Measurements from ENCODE around the gene AHNAK. TPM values are rescaled to one million over a fixed set of nuclear protein-coding genes. Genes with fewer than 3 reads are reported as not detected.
A peak's percentile ranks its signal among the peaks of the same experiment; 100 is the strongest.
"Not testable (repeated sequence)": the region's sequence is repeated elsewhere in the genome, so short reads cannot be mapped to it uniquely, and the experiment has no call there.

AHNAK gene
- total RNA-seq, 1 experiment from 2014 or later = 73.0 TPM

GRCh38 chr11:62553839-62554361, 7.3 kb upstream of the AHNAK start:
- no peak overlapping the region for H3K4me3 ChIP-seq (ENCODE audit: low read depth, low read length, poor library complexity, severe bottlenecking)
- H3K27me3 ChIP-seq (replicated peaks; ENCODE audit: insufficient read depth, low read depth, low read length, poor library complexity) = no peaks in the 10 kb centered on the region
- intact Hi-C loops (cut with micrococcal nuclease; ENCODE audit: unreplicated experiment) = no loop called here
- BruUV-seq (replicated peaks) = no TSS peak
- H3K4me1 ChIP-seq (ENCODE audit: insufficient read depth, low read length, poor library complexity, severe bottlenecking) = peaks cover 68% of the 10 kb centered on the region
- ChIA-PET CTCF (interaction anchor here (0.6 to 2.5 kb wide), 2 partner anchors 11 to 66 kb away, joined by 6 to 14 read pairs; no protein-coding TSS in a partner anchor), POLR2A (ENCODE audit: low non-redundant PET) (interaction anchor here (0.6 kb wide), 1 partner anchor 122 kb away, joined by 3 read pairs; no protein-coding TSS in a partner anchor)
- H3K36me3 ChIP-seq (ENCODE audit: insufficient read depth, low read length, poor library complexity, severe bottlenecking) = peaks cover 22% of the 10 kb centered on the region
- peak; percentile 71 for DNase-seq (ENCODE audit: low spot score)
- TF ChIP-seq CTCF (conservative IDR thresholded peaks at IDR 0.05; ENCODE audit: low read depth, low read length) (no peak), EZH2 (IDR thresholded peaks at IDR 0.05; ENCODE audit: borderline replicate concordance, low read depth, low read length, poor library complexity, severe bottlenecking) (no peak)
- H3K27ac ChIP-seq (ENCODE audit: low read depth, low read length, poor library complexity, severe bottlenecking) = peak overlapping the region; percentile 90
- no peaks in the 10 kb centered on the region for H3K9me3 ChIP-seq (ENCODE audit: low read depth, low read length, poor library complexity, severe bottlenecking)

- ChIA-PET CTCF (interaction anchor here (1.9 to 2.5 kb wide), 2 partner anchors 11 to 129 kb away, joined by 9 to 14 read pairs; no protein-coding TSS in a partner anchor), POLR2A (ENCODE audit: low non-redundant PET) (interaction anchor here (0.6 kb wide), 1 partner anchor 122 kb away, joined by 3 read pairs; no protein-coding TSS in a partner anchor)
- DNase-seq (ENCODE audit: low spot score) = peak; percentile 76
- Histone ChIP-seq H3K27ac (ENCODE audit: low read depth, low read length, poor library complexity, severe bottlenecking) (peak overlapping the region; percentile 90), H3K4me1 (ENCODE audit: insufficient read depth, low read length, poor library complexity, severe bottlenecking) (peaks cover 62% of the 10 kb centered on the region), H3K36me3 (ENCODE audit: insufficient read depth, low read length, poor library complexity, severe bottlenecking) (peaks cover 16% of the 10 kb centered on the region), H3K27me3 (replicated peaks; ENCODE audit: insufficient read depth, low read depth, low read length, poor library complexity) (no peaks in the 10 kb centered on the region), H3K4me3 (ENCODE audit: low read depth, low read length, poor library complexity, severe bottlenecking) (no peak overlapping the region), H3K9me3 (ENCODE audit: low read depth, low read length, poor library complexity, severe bottlenecking) (no peaks in the 10 kb centered on the region)
- no TSS peak for BruUV-seq (replicated peaks)
- intact Hi-C loops (cut with micrococcal nuclease; ENCODE audit: unreplicated experiment) = no loop called here
- TF ChIP-seq CTCF (conservative IDR thresholded peaks at IDR 0.05; ENCODE audit: low read depth, low read length) = no peak
- no peak for TF ChIP-seq EZH2 (IDR thresholded peaks at IDR 0.05; ENCODE audit: borderline replicate concordance, low read depth, low read length, poor library complexity, severe bottlenecking)
These were observed 6.7 kb upstream of the AHNAK start for GRCh38 chr11:62553080-62553838.

GRCh38 chr11:62552485-62553079, 6.0 kb upstream of the AHNAK start:
- TSS peak; percentile 40 for BruUV-seq (replicated peaks)
- CTCF ChIA-PET = interaction anchor here (1.9 to 2.5 kb wide), 2 partner anchors 10 to 128 kb away, joined by 9 to 14 read pairs; no protein-coding TSS in a partner anchor
- POLR2A ChIA-PET (ENCODE audit: low non-redundant PET) = interaction anchor here (0.6 kb wide), 1 partner anchor 65 kb away, joined by 3 read pairs; no protein-coding TSS in a partner anchor
- Histone ChIP-seq H3K36me3 (ENCODE audit: insufficient read depth, low read length, poor library complexity, severe bottlenecking) (peaks cover 9% of the 10 kb centered on the region), H3K4me1 (ENCODE audit: insufficient read depth, low read length, poor library complexity, severe bottlenecking) (peaks cover 62% of the 10 kb centered on the region), H3K27me3 (replicated peaks; ENCODE audit: insufficient read depth, low read depth, low read length, poor library complexity) (no peaks in the 10 kb centered on the region), H3K4me3 (ENCODE audit: low read depth, low read length, poor library complexity, severe bottlenecking) (no peak overlapping the region), H3K9me3 (ENCODE audit: low read depth, low read length, poor library complexity, severe bottlenecking) (no peaks in the 10 kb centered on the region), H3K27ac (ENCODE audit: low read depth, low read length, poor library complexity, severe bottlenecking) (peak overlapping the region; percentile 90)
- intact Hi-C loops (cut with micrococcal nuclease; ENCODE audit: unreplicated experiment) = no loop called here
- no peak for TF ChIP-seq EZH2 (IDR thresholded peaks at IDR 0.05; ENCODE audit: borderline replicate concordance, low read depth, low read length, poor library complexity, severe bottlenecking)
- TF ChIP-seq CTCF (conservative IDR thresholded peaks at IDR 0.05; ENCODE audit: low read depth, low read length) = no peak
- peak; percentile 80 for DNase-seq (ENCODE audit: low spot score)

- H3K27me3 ChIP-seq (replicated peaks; ENCODE audit: insufficient read depth, low read depth, low read length, poor library complexity); H3K4me3 ChIP-seq (ENCODE audit: low read depth, low read length, poor library complexity, severe bottlenecking); H3K9me3 ChIP-seq (ENCODE audit: low read depth, low read length, poor library complexity, severe bottlenecking); DNase-seq (ENCODE audit: low spot score); BruUV-seq (replicated peaks); POLR2A ChIA-PET (ENCODE audit: low non-redundant PET); H3K36me3 ChIP-seq (ENCODE audit: insufficient read depth, low read length, poor library complexity, severe bottlenecking); H3K27ac ChIP-seq (ENCODE audit: low read depth, low read length, poor library complexity, severe bottlenecking); intact Hi-C loops (cut with micrococcal nuclease; ENCODE audit: unreplicated experiment): not testable (repeated sequence)
- CTCF ChIA-PET = interaction anchor here (1.0 kb wide), 1 partner anchor 8 kb away, joined by 3 read pairs; no protein-coding TSS in a partner anchor
- H3K4me1 ChIP-seq (ENCODE audit: insufficient read depth, low read length, poor library complexity, severe bottlenecking) = peaks cover 49% of the 10 kb centered on the region
These were observed 3.9 kb upstream of the AHNAK start for GRCh38 chr11:62550478-62550877.

All from A673 (cell line).